ENCODE measurements around the gene RWDD1.

The RWDD1 gene

DNA sequence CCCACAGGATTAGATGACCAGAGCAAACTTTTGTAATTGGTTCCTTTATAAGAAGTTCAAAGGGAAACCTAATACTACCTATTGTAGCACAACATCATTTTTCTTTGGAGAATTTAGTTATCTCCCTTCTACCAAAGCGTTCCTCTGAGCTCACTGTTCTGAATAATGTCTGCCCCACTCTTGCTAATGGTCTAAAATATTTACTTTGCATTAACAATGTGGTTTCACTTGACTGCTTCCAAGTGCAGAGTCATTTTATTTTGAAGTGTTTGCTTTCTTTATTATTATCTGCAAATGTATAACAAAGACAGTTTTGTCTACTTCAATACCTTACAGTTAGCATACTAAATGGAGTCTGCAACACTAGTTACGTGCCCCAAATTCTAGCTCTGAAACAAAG lies 40.9 kb upstream of the RWDD1 start:
- no peak for DNase-seq (ENCODE audit: low read depth)
- H3K4me3 ChIP-seq (ENCODE audit: control insufficient read depth, low read depth, low read length) = no peak overlapping the region
- TF ChIP-seq, protein P1, sequence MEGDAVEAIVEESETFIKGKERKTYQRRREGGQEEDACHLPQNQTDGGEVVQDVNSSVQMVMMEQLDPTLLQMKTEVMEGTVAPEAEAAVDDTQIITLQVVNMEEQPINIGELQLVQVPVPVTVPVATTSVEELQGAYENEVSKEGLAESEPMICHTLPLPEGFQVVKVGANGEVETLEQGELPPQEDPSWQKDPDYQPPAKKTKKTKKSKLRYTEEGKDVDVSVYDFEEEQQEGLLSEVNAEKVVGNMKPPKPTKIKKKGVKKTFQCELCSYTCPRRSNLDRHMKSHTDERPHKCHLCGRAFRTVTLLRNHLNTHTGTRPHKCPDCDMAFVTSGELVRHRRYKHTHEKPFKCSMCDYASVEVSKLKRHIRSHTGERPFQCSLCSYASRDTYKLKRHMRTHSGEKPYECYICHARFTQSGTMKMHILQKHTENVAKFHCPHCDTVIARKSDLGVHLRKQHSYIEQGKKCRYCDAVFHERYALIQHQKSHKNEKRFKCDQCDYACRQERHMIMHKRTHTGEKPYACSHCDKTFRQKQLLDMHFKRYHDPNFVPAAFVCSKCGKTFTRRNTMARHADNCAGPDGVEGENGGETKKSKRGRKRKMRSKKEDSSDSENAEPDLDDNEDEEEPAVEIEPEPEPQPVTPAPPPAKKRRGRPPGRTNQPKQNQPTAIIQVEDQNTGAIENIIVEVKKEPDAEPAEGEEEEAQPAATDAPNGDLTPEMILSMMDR (IDR thresholded peaks at IDR 0.05; ENCODE audit: control insufficient read depth, insufficient read depth, low read depth, low read length, missing control alignments) = no peak

DNA sequence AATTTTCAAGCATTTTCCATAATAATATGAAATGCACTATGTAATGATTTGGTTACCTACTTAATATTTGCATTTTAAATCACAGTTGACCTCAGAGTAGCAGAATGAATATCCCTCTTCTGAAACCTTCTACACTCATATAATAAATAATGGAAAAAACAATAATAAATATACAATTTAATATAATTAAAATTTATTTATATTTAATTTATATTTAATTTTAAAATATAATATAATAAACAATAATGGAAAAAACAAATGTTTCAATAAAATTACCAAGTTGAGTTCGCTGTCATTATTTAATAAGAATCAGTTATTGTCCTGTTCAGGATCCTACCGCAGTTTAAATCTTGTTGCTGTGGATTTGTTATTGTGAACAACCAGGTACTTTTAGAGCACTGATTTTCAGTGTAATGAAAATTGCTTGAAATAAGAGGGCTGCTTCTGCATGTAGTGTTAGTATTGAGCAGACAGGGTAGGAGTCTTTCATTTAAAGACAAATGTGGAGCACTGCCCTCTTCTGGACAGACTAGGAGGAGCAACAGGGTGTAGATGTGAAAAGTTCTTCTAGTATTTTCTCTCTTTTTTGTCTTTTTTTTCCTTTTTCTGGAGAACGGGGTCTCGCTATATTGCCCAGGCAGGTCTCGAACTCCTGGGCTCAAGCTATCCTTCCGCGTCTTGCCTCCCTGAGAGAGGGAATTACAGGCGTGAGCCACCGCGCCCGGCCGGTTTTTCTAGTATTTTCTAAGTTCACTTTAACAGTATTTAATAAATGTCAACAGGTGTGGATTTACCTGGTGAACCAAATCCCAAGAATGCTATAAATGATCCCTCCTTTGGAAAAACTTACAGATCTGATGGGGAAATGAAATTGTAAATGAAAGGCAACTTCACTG lies 39.4 kb upstream of the RWDD1 start:
- DNase-seq (ENCODE audit: low read depth) = peak; percentile 31
- TF ChIP-seq, protein P1 (IDR thresholded peaks at IDR 0.05; ENCODE audit: control insufficient read depth, insufficient read depth, low read depth, low read length, missing control alignments) = peak; percentile 69
- no peak overlapping the region for H3K4me3 ChIP-seq (ENCODE audit: control insufficient read depth, low read depth, low read length)

DNA sequence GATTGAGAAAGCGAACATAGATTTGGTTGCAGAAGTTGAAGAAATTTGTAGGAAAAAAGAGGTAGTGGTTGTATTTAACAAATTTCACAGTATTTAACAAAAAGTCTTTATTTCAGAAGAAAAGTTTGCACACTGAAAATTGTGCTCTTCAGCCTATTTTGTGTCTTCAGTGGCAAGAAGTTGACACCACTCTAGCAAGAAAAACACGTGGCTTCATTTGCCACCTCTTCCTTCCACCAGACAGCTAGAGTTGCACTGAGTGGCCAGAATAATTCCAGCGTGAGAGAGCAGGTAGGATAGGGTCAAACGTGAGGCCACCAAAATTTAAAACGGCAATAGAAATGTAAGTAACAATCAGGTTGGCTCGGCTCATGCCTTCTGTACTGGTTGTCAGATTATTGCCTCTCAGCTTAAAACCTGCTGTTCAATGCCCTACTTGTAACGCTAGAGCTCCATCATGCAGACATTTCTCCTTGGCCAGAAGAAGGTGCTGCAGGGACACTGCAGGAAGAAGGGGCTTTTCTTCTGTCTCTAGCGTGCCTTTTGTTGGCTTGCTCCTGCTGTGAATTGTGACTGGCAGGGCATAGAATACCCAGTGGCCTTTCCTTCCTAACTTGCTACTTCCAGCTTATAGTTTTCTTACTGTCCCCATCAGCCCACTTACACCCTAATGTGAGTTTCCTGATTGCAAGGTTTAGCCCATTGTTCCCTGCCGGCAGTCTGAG lies 37.9 kb upstream of the RWDD1 start:
- no peak for DNase-seq (ENCODE audit: low read depth)

DNA sequence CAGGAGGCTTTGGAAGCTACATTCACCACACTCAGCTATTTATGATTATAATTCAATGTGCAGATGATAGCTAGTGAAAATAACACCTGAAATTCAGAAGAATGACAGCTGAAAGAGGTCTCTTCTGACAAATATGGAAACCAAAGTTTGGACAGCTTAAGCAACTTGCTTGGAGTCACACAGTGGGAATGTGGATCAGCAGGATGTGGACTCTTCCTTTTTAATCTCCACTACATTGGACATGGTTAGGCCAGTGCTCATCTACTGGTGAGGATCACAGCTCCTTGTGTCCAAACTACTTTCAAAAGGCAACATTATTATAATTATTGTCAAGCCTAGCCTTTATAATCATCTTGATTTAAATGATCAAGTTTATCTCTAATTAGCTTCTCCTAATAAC lies 36.2 kb upstream of the RWDD1 start:
- no peak for DNase-seq (ENCODE audit: low read depth)
- TF ChIP-seq, protein P1 (IDR thresholded peaks at IDR 0.05; ENCODE audit: control insufficient read depth, insufficient read depth, low read depth, low read length, missing control alignments) = no peak
- H3K4me3 ChIP-seq (ENCODE audit: control insufficient read depth, low read depth, low read length) = no peak overlapping the region

More for the DNA sequence above, 37.9 kb upstream of the RWDD1 start:
- TF ChIP-seq, protein P1 (IDR thresholded peaks at IDR 0.05; ENCODE audit: control insufficient read depth, insufficient read depth, low read depth, low read length, missing control alignments) = no peak
- no peak overlapping the region for H3K4me3 ChIP-seq (ENCODE audit: control insufficient read depth, low read depth, low read length)

DNA sequence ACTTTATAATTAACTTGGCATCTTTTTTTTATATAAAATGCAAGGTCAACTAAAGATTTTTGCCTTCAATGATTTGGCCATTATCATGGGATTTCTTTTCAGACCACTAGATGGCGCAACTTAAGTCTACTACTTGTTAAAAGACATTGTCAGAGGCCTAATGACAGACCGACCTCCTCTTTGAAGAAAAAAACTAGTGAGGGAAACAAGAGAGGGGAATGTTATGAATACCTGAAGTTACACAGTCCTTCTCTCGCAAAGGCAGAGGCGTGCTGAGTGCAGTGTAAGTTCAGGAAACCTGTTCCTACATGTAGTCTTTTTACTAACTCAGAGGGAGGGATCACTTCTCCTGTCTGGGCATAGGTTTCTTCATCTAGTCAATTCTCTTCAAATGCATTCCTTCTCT lies 35.1 kb upstream of the RWDD1 start:
- no peak overlapping the region for H3K4me3 ChIP-seq (ENCODE audit: control insufficient read depth, low read depth, low read length)
- TF ChIP-seq, protein P1 (IDR thresholded peaks at IDR 0.05; ENCODE audit: control insufficient read depth, insufficient read depth, low read depth, low read length, missing control alignments) = peak; percentile 58
- DNase-seq (ENCODE audit: low read depth) = peak; percentile 33

DNA sequence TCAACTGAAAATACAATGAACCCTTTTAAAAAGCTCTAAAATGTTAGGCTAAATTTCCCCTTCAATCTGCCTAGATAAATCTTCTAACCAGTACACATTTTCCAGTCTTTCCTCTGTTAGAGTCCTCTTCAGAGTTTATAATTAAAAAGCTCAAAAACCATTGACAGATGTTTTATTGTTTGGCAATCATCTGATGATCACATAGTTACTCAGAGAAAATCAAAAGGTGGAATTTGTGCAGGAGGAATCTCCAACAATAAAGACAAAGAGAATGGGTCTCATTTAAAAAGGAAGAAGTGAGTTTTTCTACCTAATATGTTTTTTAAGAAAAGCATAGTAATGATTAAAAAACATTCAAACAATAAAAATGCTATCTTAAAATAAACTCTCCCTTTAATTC lies 28.9 kb upstream of the RWDD1 start:
- TF ChIP-seq, protein P1 (IDR thresholded peaks at IDR 0.05; ENCODE audit: control insufficient read depth, insufficient read depth, low read depth, low read length, missing control alignments) = no peak
- DNase-seq (ENCODE audit: low read depth) = no peak
- no peak overlapping the region for H3K4me3 ChIP-seq (ENCODE audit: control insufficient read depth, low read depth, low read length)

All from AG09309 (cell line).